ENCODE data around the gene FFAR2.
"Not testable (repeated sequence)": the region's sequence is repeated elsewhere in the genome, so short reads cannot be mapped to it uniquely, and the experiment has no call there.

Gene FFAR2

DNA sequence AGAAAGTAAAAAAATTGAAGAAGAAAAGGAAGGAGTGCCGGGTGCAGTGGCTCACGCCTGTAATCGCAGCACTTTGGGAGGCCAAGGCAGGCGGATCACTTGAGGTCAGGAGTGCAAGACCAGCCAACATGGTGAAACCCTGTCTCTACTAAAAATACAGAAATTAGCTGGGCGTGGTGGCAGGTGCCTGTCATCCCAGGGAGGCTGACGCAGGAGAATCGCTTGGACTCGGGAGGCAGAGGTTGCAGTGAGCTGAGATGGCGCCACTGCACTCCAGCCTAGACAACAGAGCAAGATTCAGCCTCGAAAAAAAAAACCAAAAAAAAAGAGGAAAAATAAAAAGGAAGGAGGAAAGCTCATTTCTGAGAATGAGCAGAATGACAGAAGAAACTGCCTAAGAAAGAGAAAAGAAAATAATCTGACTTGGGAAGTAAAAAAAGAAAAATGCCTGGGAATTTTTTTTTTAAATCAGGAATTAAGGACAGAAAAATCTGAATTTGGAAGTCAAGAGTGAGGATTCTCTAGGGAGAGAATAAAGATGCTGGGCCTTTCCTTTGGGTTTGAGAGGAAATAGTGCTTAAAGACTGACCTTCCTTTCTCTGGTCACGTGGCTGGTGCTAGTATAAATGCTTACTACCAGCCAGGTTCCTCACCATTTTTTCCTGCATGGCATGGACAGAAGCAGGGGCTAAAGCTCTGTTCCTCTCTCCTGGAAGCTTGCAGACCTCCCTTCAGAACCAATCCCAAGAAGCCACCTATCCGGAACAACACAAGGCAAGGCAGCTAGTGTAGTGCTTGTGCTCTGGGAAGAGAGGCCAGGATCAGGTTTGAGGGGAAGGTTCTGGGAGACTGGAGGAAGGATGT lies at the start of gene FFAR2:
Gene FFAR2, plus strand, starts transcription at position 652 of the 864 bp plus-strand sequence. CDS start 1,458 bp downstream, outside the sequence.
- in situ Hi-C loops (cut with MboI; ENCODE audit: low sequenced_read_pairs) = no loop called here

DNA sequence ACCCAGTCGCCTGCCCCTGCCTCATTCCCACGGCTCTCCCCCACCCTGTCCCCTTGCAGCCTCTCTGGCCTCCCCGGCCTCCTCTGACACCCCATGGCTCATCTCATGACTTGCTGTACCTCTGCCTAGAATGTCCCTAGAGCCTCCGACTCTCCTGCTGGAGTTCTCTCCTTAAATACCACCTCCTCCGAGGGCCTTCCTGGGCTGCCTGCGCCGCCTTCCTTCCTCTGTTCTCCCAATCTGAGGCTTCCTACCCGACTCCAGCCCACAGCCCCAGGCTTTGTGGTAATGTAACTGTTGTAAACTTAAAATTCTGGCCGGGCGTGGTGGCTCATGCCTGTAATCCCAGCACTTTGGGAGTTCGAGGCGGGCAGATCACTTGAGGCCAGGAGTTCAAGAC lies 49.5 kb upstream of the FFAR2 start:
- in situ Hi-C loops (cut with MboI; ENCODE audit: low sequenced_read_pairs) = no loop called here

DNA sequence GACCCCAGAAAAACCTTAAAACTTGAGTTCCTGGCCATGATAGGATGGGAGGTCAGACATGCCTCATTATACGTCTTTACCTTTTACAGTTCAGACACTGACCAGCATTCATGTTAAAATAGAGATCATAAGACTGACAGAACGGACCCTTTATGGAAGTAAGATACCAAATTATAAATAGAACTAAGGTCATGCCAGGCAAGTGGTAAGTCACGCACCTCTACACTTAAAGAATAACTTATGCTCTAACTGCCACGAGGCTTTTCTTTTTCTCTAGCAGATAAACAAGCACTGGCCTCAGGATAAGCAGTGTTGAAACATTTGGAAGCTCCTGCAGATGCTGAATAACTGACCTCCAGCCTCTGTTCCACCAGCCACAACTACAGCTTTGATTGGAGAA lies 48.8 kb upstream of the FFAR2 start:
- in situ Hi-C loops (cut with MboI; ENCODE audit: low sequenced_read_pairs) = no loop called here

DNA sequence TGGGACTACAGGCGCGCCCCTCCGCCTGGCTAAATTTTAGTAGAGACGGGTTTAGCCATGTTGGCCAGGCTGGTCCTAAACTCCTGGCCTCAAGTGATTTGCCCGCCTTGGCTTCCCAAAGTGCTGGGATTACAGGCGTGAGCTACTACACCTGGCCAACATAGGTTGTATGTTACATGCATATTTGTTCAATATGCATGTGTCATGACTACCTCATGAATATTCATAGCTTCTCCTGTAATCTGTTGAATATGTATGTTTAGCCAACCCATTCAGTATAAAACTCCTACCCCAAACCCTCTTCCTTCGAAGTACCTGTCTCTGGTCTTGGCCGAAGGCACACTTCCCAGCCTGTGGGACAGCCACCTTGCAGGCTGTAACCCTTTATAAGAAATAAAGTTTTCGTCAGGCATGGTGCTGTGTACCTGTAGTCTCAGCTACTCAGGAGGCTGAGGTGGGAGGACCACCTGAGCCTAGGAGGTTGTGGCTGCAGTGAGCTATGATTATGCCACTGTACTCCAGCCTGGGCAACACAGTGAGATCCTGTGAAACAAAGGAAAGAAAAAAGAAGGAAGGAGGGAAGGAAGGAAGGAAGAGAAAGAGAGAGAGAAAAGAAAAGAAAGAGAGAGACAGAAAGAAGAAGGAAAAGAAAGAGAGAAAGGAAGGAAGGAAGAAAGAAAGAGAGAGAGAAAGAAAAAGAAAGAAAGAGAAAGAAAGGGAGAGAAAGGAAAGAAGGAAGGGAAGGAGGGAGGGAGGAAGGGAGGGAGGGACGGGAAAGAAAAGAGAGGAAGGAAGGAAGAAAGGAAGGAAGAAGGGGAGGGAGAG lies 47.9 kb upstream of the FFAR2 start:
- in situ Hi-C loops (cut with MboI; ENCODE audit: low sequenced_read_pairs) = no loop called here

DNA sequence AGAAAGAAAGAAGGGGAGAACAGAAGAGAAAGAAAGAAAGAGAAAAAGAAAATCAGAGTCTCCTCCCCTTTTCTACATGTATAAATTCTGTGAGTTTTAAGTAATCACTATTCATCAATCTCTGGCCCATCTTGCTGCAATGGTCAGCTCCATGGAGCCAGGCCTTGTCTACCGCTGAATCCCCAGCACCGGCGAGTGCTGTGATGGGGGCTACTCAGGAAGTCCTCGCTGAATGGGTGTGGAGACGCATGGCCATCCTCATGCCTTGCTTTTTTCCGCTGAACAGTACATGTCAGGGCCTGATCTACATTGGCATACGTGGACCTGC lies 47.3 kb upstream of the FFAR2 start:
- in situ Hi-C loops (cut with MboI; ENCODE audit: low sequenced_read_pairs) = no loop called here

DNA sequence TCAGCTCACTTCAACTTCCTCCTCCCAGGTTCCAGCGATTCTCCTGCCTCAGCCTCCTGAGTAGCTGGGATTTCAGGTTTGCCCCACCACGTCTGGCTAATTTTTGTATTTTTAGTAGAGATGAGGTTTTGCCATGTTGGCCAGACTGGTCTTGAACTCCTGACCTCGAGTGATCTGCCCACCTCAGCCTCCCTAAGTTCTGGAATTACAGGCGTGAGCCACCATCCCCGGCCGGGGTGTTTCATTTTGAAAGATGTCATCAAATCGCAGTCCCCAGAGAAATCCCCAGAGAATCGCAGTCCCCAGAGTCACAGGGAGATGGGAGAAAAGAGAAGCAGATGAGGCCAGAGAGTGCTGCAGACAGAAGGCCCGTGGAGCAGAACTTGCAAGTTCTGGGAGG lies 46.6 kb upstream of the FFAR2 start:
- in situ Hi-C loops (cut with MboI; ENCODE audit: low sequenced_read_pairs) = not testable (repeated sequence)

DNA sequence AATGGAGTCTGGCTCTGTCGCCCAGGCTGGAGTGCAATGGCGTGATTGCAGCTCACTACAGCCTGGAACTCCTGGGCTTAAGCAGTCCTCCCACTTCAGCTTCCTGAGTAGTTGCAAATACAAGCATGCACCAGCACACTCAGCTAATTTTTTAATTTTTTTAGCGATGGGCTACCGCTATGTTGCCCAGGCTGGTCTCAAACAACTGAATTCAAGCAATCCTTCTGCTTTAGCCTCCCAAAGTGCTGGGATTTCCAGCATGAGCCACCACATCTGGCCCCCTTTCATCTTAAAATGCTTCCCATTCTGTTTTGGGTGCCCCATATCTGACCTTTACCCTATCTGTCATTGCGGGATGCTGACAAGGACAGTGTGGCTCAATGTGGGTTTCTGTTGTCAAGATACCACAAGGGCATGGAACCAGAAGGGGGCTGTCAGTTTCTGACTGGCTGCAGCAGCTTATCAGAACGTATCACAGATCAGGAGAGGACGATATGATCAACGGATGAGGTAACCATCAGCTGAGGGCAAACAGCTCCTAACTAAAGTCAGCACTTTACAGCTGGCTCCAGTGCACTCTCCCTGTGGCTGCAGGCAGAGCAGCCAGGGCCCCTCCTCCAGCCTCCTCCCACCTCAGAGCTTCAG lies 44.8 kb upstream of the FFAR2 start:
- in situ Hi-C loops (cut with MboI; ENCODE audit: low sequenced_read_pairs) = no loop called here

DNA sequence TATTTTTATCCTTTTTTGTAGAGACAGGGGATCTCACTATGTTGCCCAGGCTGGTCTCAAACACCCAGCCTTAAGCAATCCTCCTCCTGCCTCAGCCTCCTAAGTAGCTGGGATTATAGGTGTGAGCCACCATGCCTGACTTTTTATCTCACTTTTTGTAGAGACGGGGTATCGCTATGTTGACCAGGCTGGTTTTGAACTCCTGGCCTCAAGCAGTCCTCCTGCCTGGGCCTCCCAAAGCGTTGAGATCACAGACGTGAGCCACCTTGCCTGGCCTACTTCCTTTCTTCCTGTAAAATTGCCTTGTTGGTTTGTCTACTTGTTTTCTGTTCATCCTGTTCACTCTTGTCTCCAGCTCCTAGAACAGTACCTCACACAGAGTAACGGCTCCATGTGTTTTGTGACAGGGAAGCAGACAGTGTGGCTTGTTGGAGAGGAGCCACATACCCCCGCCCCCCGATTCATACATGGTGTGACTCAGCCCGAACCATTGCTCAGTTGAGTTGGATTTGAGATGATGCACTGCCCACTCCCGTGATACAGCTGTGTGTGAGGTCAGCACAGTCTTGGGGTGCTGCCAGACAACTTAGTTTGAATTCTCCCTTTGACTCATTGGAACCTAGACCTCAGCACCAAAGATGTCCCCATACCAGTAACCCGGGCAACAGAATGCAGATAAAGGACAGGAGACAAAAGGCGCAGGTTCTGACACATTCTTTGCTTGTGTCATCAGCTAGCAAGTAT lies 43.0 kb upstream of the FFAR2 start:
- in situ Hi-C loops (cut with MboI; ENCODE audit: low sequenced_read_pairs) = no loop called here

DNA sequence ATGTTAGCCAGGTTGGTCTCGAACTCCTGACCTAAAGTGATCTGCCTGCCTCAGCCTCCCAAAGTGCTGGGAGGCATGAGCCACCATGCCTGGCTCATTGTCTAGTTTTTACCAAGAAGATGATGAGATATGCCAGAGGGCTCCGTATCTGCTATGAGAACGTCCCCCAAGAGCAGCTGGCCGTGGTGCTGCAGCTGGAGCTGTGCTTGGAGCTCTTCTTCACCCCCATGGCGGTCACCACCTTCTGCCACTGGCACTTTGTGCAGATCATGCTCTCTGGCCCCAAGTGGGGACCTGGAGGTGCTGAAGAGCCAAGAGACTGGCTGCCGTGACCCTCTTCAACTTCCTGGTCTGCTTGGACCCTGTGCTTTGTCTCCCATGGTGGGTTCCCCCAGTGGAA lies 40.4 kb upstream of the FFAR2 start:
- in situ Hi-C loops (cut with MboI; ENCODE audit: low sequenced_read_pairs) = no loop called here

DNA sequence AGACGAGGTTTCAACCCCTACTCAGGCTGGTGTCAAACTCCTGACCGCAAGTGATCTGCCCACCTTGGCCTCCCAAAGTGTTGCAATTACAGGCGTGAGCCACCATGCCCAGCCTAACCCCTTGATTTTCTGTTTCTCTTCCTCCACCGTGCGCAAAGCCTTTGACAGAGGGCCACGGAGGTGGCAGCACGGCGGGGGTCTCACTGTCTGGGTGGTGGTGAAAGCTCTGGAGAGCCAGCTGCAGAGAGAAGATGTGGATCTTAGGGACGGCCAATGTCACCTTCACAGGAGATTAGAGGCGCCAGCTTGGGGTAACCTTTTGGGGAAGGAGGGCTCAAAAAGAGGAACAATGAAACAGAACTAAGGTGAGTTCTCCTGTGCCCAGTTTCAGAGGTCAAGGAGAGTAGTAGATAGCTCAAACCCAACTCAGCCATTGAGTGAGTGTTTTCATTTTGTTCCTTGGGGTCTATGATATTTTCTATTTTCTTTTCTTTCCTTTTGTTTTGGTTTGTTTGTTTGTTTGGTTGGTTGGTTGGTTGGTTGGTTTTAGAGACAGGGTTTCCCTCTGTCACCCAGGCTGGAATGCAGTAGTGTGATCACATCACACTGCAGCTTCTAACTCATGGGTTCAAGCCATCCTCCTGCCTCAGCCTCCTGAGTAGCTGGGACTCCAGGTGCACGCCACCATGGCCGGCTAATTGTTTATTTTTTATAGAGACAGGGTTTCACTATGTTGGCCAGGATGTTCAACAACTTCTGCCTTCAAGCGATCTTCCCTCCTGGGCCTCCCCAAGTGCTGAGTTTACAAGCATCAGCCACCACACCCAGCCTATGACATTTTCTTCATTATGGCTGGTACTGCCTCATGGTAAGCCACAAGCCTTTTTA lies 39.5 kb upstream of the FFAR2 start:
- in situ Hi-C loops (cut with MboI; ENCODE audit: low sequenced_read_pairs) = no loop called here

DNA sequence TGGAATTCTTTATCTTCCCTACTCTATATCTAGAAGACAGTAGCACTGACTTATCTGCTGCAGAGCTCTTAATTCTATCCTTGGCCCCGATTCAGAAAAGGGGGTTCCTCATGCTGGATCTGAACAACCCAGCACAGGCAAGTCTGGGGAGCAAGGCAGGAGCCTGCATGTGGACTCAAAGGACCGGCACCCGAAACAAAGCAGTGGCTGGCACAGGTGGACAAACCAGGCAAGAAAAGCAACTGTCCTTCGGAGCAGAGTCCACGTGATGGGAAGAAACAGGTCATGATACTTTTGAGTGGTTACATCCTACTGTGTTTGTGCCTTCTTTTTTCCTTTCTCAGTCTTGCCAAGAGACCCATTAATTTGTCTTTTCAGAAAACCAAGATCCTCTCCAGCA lies 38.9 kb upstream of the FFAR2 start:
- in situ Hi-C loops (cut with MboI; ENCODE audit: low sequenced_read_pairs) = no loop called here

DNA sequence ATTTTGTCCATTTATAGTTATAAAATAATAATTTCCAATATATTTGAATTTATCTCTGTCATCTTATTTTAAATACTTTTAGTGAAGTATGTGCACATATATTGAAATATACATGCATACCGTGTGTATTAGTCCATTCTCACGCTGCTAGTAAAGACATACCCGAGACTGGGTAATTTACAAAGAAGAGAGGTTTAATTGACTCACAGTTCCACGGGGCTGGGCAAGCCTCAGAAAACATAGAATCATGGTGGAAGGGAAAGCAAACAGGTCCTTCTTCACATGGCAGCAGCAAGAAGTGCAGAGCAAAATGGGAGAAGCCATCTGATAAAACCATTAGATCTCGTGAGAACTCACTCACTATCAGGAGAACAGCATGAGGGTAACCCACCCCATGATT lies 37.6 kb upstream of the FFAR2 start:
- in situ Hi-C loops (cut with MboI; ENCODE audit: low sequenced_read_pairs) = no loop called here

DNA sequence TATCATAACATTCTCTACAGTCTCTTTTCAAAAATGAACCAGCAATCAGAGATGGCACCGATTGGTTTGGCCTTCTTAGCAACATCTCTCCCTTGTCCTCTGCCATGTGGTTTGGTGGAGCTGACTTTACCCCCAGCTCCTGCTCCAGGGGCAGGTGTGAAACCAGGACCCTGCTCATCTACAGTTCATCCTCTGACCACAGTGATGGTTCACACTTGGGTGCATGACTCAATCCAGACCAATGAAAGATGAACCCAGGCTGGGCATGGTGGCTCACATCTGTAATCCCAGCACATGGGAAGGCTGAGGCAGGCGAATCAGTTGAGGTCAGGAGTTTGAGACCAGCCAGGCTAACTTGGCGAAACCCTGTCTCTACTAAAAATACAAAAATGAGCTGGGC lies 33.6 kb upstream of the FFAR2 start:
- in situ Hi-C loops (cut with MboI; ENCODE audit: low sequenced_read_pairs) = no loop called here

DNA sequence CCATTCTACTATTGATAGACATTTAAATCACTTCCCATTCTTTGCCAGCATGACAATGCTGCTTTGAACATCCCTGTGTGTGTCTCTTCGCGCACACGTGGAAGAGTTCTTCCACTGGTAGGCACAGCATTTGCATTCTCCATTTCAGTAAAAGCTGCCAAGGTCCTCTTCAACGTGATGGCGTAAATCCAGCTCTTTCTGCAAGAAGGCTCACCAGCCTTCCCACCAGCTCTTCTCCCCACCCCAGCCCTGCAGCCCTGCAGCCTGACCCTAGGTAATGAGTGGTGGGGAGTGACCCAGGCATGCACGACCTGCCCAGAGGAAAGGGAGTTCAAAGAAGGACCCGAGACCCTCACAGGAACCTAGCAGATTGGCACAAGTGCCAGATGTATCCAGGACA lies 31.7 kb upstream of the FFAR2 start:
- in situ Hi-C loops (cut with MboI; ENCODE audit: low sequenced_read_pairs) = no loop called here

DNA sequence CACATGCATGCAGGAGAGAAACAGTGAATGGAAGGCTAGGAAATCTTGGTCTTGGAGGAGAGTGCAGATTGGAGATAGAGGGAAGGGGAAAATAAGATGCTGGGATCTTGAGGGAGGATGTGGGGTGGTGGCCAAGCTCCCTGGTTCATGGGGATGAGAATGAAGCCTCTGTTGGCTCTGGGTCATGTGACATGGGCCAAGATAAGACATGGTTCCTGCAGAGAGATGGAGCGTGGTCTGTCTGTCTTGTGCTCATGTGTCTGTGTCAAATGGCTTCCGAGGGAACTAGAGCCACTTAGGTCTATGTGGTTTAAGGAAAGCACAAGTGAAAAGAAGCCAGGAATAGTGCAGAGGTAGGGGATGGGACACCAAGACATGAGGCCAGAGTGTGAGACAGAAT lies 30.8 kb upstream of the FFAR2 start:
- in situ Hi-C loops (cut with MboI; ENCODE audit: low sequenced_read_pairs) = no loop called here

DNA sequence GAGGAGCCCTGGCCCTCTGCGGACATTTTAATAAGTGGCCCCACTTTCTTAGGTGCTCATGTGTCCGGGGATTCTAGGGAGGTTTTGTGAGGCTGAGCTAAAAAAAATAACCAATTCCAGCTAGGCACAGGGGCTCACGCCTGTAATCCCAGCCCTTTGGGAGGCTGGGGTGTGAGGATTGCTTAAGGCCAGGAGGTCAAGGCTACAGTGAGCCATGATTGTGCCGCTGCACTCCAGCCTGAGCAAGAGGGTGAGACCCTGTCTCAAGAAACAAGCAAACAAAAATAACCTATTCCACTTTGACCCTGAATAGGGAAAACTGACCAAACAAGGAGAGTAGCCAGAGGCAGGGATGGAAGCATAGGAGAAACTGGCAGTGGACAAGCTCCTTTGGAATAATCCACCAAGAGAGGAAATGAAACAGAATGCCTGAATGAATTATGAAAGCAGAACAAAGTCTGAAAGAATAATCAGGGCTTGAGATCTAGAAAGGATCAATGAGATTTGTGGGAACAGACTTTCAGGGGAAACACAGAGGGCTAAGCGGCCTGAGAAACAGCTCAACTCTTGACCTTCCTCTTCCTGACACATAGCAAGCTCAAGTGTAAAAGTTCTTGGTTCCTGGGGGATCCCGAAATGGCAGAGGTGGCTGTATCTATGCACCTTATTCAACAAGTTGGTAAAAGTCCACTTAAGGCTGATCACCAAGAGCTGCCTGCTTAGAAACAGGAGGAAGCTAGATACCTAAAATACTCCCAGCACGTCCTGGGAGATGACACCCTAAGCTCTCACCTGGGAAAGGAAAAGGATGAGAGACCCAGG lies 30.1 kb upstream of the FFAR2 start:
- in situ Hi-C loops (cut with MboI; ENCODE audit: low sequenced_read_pairs) = no loop called here

DNA sequence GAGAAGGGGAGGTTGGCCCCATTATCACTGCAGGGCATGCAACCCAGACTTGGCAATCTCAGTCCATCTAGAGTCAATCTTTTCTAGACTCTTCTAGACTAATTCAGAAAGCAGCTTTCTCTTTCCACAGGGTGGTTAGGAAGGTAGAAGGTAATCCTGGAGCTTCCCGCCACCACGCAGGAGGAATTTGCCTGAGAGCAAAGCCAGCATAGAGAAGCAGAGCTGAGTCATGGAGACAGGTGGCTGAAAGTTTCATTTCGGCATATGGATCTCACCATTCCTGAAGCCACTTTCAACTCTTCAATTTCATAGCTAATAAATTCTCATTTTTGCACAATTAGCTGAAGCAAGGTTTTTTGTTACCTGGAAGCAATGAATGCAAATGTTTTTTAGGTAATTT lies 29.0 kb upstream of the FFAR2 start:
- in situ Hi-C loops (cut with MboI; ENCODE audit: low sequenced_read_pairs) = no loop called here

DNA sequence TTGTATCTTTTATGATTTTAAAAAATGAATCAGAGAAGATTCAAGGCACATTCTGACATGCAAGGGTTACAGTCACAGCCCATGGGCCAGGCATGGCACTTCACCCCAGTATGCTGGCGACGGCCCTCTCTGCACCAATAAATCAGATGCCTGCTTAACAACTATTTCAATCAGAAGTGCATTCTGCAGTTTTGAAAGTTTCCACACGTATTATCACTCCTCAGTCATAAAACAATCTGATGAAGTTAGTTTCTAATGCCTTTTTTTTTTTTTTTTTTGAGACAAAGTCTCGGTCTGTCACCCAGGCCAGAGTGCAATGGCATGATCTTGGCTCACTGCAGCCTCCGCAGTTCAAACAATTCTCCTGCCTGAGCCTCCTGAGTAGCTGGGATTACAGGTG lies 28.3 kb upstream of the FFAR2 start:
- in situ Hi-C loops (cut with MboI; ENCODE audit: low sequenced_read_pairs) = loop anchor here (5.0 kb wide), 1 partner anchor 47 kb away; no protein-coding TSS in a partner anchor

DNA sequence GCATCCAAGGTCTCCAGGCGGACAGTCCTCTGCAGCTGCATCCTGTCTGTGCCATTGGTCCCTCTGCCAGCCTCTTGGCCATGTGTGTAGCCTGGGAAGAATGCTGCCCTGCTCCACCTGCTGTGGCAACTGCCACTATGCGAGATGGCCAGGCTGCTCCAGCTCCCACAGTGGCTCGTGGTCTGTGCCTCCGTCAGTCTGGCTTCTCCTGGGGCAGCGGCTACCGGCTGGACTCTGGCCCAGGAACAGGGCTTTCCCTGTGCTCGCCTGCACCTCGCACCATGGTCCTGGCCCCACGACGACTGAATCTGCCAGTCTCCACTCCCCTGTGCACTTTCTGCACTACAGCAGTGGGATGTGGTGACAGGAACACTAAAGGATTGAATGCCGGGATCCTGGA lies 26.7 kb upstream of the FFAR2 start:
- in situ Hi-C loops (cut with MboI; ENCODE audit: low sequenced_read_pairs) = loop anchor here (5.0 kb wide), 1 partner anchor 46 kb away; no protein-coding TSS in a partner anchor

All from HL-60/S4 treated with phorbol 12-myristate 13-acetate at 8.2 ng/mL for 4 days and 3 days (cell line).